Liver (tissue), 3 donors: Measurements from ENCODE around the gene WDR1.

ENCODE experiments used
- ATF3 ChIP-seq: IDR thresholded peaks from 2 replicates; pipeline ENCODE4 v1.6.1; 2016; ENCODE audit warnings: antibody characterized with exemption
- CTCF ChIP-seq: fragments of 150-350 bp; IDR thresholded peaks from 2 replicates; pipeline ENCODE4 v1.5.1; 2017; ENCODE audit warnings: improper control_type of control experiment, low read depth, low read length; ENCODE audit not compliant: missing input control
- MAX ChIP-seq: IDR thresholded peaks from 2 replicates; pipeline ENCODE4 v1.6.1; 2016; ENCODE audit warnings: antibody characterized with exemption
- SP1 ChIP-seq: IDR thresholded peaks from 2 replicates; pipeline ENCODE4 v1.6.1; 2018; ENCODE audit warnings: antibody characterized with exemption, mild to moderate bottlenecking
- TAF1 ChIP-seq: conservative IDR thresholded peaks from 2 replicates; pipeline ENCODE4 v1.6.1; 2016; ENCODE audit warnings: antibody characterized with exemption, mild to moderate bottlenecking
- donor health status: healthy.
- donor health status: healthy.

- TF ChIP-seq CTCF (no peak), SP1 (no peak), ATF3 (no peak), MAX (no peak), TAF1 (no peak)
Measured at GRCh38 chr4:10083331-10083771, 33.2 kb downstream of the WDR1 start.
